CMK (cell line): Measurements from ENCODE around the gene ELMOD3.
"Not testable (repeated sequence)": the region's sequence is repeated elsewhere in the genome, so short reads cannot be mapped to it uniquely, and the experiment has no call there.

Experiments used
- DNase-seq: peaks from one replicate; pipeline ENCODE4 v3.0.0-alpha.2; 2010; ENCODE audit warnings: low read depth

ELMOD3 gene

GRCh38 chr2:85401464-85401805, 46.9 kb downstream of the ELMOD3 start:
- no peak for DNase-seq

GRCh38 chr2:85401844-85402243, 47.3 kb downstream of the ELMOD3 start:
- no peak for DNase-seq

GRCh38 chr2:85405201-85406059, 50.9 kb downstream of the ELMOD3 start:
- no peak for DNase-seq

- no peak for DNase-seq
Observed at GRCh38 chr2:85409845-85410583, 55.4 kb downstream of the ELMOD3 start, which contains the start of gene CAPG. TSS of gene CAPG (minus strand) at chr2:85410366. CDS start at chr2:85402145, 8,221 bp downstream.

- no peak for DNase-seq
Observed at GRCh38 chr2:85410584-85411404, 56.2 kb downstream of the ELMOD3 start.

GRCh38 chr2:85411405-85411748, 56.8 kb downstream of the ELMOD3 start:
- no peak for DNase-seq

GRCh38 chr2:85413592-85414420, 59.2 kb downstream of the ELMOD3 start:
- no peak for DNase-seq

GRCh38 chr2:85414421-85414759, 59.8 kb downstream of the ELMOD3 start:
- DNase-seq, result not testable (repeated sequence)

- DNase-seq, result peak; percentile 34
Observed at GRCh38 chr2:85414761-85415553, 60.4 kb downstream of the ELMOD3 start.

- DNase-seq, result no peak
Observed at GRCh38 chr2:85415980-85416650, 61.5 kb downstream of the ELMOD3 start.

- DNase-seq, result peak; percentile 77
Observed at GRCh38 chr2:85418132-85419008, 63.8 kb downstream of the ELMOD3 start, which contains the start of gene SH2D6. TSS of gene SH2D6 (plus strand) at chr2:85418714. CDS start at chr2:85429466, 10,752 bp downstream.

GRCh38 chr2:85419009-85419675, 64.6 kb downstream of the ELMOD3 start:
- DNase-seq, result no peak

GRCh38 chr2:85420536-85421259, 66.1 kb downstream of the ELMOD3 start:
- DNase-seq, result peak; percentile 68

- no peak for DNase-seq
Observed at GRCh38 chr2:85421260-85422071, 66.9 kb downstream of the ELMOD3 start.

GRCh38 chr2:85422072-85422457, 67.5 kb downstream of the ELMOD3 start:
- DNase-seq, result no peak

- DNase-seq, result no peak
Observed at GRCh38 chr2:85423525-85423924, 69.0 kb downstream of the ELMOD3 start.

- no peak for DNase-seq
Observed at GRCh38 chr2:85425588-85425987, 71.0 kb downstream of the ELMOD3 start.
